ENCODE data around the gene ANKRD62.

GRCh38 chr18:12087471-12088025, 6.1 kb upstream of the ANKRD62 start:
- TF ChIP-seq CTCF (IDR thresholded peaks at IDR 0.05) (no peak), POLR2A (IDR thresholded peaks at IDR 0.05) (no peak)

All from heart left ventricle (tissue), 13 donors.